GM23338 (cell line): ENCODE results near the gene NDST3. TPM values are rescaled to one million over a fixed set of nuclear protein-coding genes. Genes with fewer than 3 reads are reported as not detected.

Source experiments
- ATAC-seq: fragments of 200-7000 bp; cut with Tn5 transposase; 3 replicates; pipeline ENCODE4 v1.9.1; 2020
- DNase-seq: peaks from one replicate; pipeline ENCODE4 v3.0.0-alpha.2; 2015; ENCODE audit warnings: low spot score
- H2AFZ ChIP-seq: fragments of 200-600 bp; sonication (generic); 2 replicates; pipeline ENCODE4 v1.8.0; 2016; ENCODE audit warnings: antibody characterized with exemption, mild to moderate bottlenecking, moderate library complexity
- H3F3A ChIP-seq: fragments of 200-600 bp; sonication (generic); replicated peaks from 2 replicates; pipeline ENCODE4 v1.8.0; 2017; ENCODE audit warnings: antibody characterized with exemption, mixed run types, low read depth
- H3K27ac ChIP-seq: fragments of 200-600 bp; sonication (generic); 2 replicates; pipeline ENCODE4 v1.6.1; 2016; ENCODE audit warnings: low read depth
- H3K27me3 ChIP-seq: fragments of 200-600 bp; sonication (generic); 2 replicates; pipeline ENCODE4 v1.8.0; 2016; ENCODE audit warnings: mild to moderate bottlenecking, mixed run types, moderate library complexity; ENCODE audit not compliant: insufficient read depth
- H3K36me3 ChIP-seq: fragments of 200-600 bp; sonication (generic); 2 replicates; pipeline ENCODE4 v1.8.0; 2016; ENCODE audit warnings: mild to moderate bottlenecking; ENCODE audit not compliant: insufficient read depth
- H3K4me1 ChIP-seq: fragments of 200-600 bp; sonication (generic); 2 replicates; pipeline ENCODE4 v1.8.0; 2016; ENCODE audit warnings: mild to moderate bottlenecking, moderate library complexity; ENCODE audit not compliant: insufficient read depth
- H3K4me2 ChIP-seq: fragments of 200-600 bp; sonication (generic); 2 replicates; pipeline ENCODE4 v1.7.1; 2017; ENCODE audit warnings: mixed run types
- H3K4me3 ChIP-seq: fragments of 200-600 bp; sonication (generic); 2 replicates; pipeline ENCODE4 v1.6.1; 2016; ENCODE audit warnings: mixed run types
- H3K79me2 ChIP-seq: fragments of 200-600 bp; sonication (generic); replicated peaks from 2 replicates; pipeline ENCODE4 v1.8.0; 2017; ENCODE audit warnings: mild to moderate bottlenecking; ENCODE audit not compliant: insufficient read depth
- H3K9me2 ChIP-seq: fragments of 200-600 bp; sonication (generic); 2 replicates; pipeline ENCODE4 v1.8.0; 2017; ENCODE audit not compliant: insufficient read depth
- H4K20me1 ChIP-seq: fragments of 200-600 bp; sonication (generic); replicated peaks from 2 replicates; pipeline ENCODE4 v1.8.0; 2017; ENCODE audit warnings: mild to moderate bottlenecking; ENCODE audit not compliant: insufficient read depth
- H3K27ac Mint-ChIP-seq: 2 replicates; pipeline ENCODE4 v1.8.0; 2020; ENCODE audit warnings: inconsistent platforms, mild to moderate bottlenecking, moderate library complexity, mixed read lengths
- H3K27me3 Mint-ChIP-seq: 3 replicates; pipeline ENCODE4 v1.8.0; 2022; ENCODE audit warnings: low read depth, mild to moderate bottlenecking, moderate library complexity, mixed read lengths, inconsistent platforms; ENCODE audit not compliant: insufficient read depth, poor library complexity
- H3K36me3 Mint-ChIP-seq: 3 replicates; pipeline ENCODE4 v1.8.0; 2021; ENCODE audit warnings: low read depth, mild to moderate bottlenecking, inconsistent platforms, moderate library complexity, mixed read lengths
- H3K4me1 Mint-ChIP-seq: 3 replicates; pipeline ENCODE4 v1.8.0; 2020; ENCODE audit warnings: mild to moderate bottlenecking, inconsistent platforms, mixed read lengths
- H3K4me3 Mint-ChIP-seq: 3 replicates; pipeline ENCODE4 v1.8.0; 2021; ENCODE audit warnings: moderate library complexity, mild to moderate bottlenecking, inconsistent platforms, mixed read lengths
- H3K9me3 Mint-ChIP-seq: 3 replicates; pipeline ENCODE4 v1.8.0; 2020; ENCODE audit warnings: moderate library complexity, mild to moderate bottlenecking, inconsistent platforms, mixed read lengths
- EZH2 ChIP-seq: fragments of 200-600 bp; sonication (generic); IDR thresholded peaks from one replicate; pipeline ENCODE4 v1.8.0; 2017; ENCODE audit warnings: antibody characterized with exemption, mild to moderate bottlenecking, low read depth; ENCODE audit not compliant: unreplicated experiment
- EZH2phosphoT487 ChIP-seq: fragments of 200-600 bp; sonication (generic); IDR thresholded peaks from one replicate; pipeline ENCODE4 v1.8.1; 2018; ENCODE audit warnings: antibody characterized with exemption; ENCODE audit not compliant: unreplicated experiment
- NANOG ChIP-seq: IDR thresholded peaks from 2 replicates; pipeline ENCODE4 v1.6.1; 2016; ENCODE audit warnings: antibody characterized with exemption, borderline replicate concordance
- POLR2AphosphoS5 ChIP-seq: IDR thresholded peaks from 2 replicates; pipeline ENCODE4 v1.6.1; 2016; ENCODE audit warnings: antibody characterized with exemption, low read depth
- STAT1 ChIP-seq: IDR thresholded peaks from one replicate; pipeline ENCODE4 v1.6.1; 2016; ENCODE audit warnings: antibody characterized with exemption; ENCODE audit not compliant: unreplicated experiment
- ZNF114 ChIP-seq: fragments of 250-450 bp; sonication (Bioruptor Pico); IDR thresholded peaks from 2 replicates; pipeline ENCODE4 v1.5.0; 2020; ENCODE audit warnings: mild to moderate bottlenecking, moderate library complexity
- ZNF331 ChIP-seq: fragments of 250-450 bp; sonication (Bioruptor Pico); IDR thresholded peaks from 2 replicates; pipeline ENCODE4 v1.5.0; 2020; ENCODE audit warnings: low read depth, mild to moderate bottlenecking, moderate library complexity
- ZNF462 ChIP-seq: fragments of 250-450 bp; sonication (Bioruptor Pico); IDR thresholded peaks from 2 replicates; pipeline ENCODE4 v1.5.0; 2020; ENCODE audit warnings: mild to moderate bottlenecking, moderate library complexity
- polyA plus RNA-seq: library from polyadenylated mRNA; unstranded; fragments of >200 nt; fragmentation: Nextera tagmentation; extraction: Ambion mirVana; gene quantifications from 2 replicates; pipeline ENCODE4 v1.2.1, GENCODE V29; 2016
- total RNA-seq: library from RNA; depleted of rRNA; stranded (reverse); fragments of >200 nt; shearing (Covaris generic); gene quantifications from 2 replicates; pipeline ENCODE4 v1.2.3, GENCODE V29; 2014
- TF ChIP-seq, protein P1 (sequence below): IDR thresholded peaks from one replicate; pipeline ENCODE4 v1.6.1; 2018; ENCODE audit warnings: antibody characterized with exemption; ENCODE audit not compliant: unreplicated experiment

NDST3 gene
- total and polyA plus RNA-seq, 2 experiments from 2014 or later: 0.19 to 0.56 TPM

GRCh38 chr4:118081434-118081833, 47.1 kb downstream of the NDST3 start (continued):
- TF ChIP-seq, protein P1, sequence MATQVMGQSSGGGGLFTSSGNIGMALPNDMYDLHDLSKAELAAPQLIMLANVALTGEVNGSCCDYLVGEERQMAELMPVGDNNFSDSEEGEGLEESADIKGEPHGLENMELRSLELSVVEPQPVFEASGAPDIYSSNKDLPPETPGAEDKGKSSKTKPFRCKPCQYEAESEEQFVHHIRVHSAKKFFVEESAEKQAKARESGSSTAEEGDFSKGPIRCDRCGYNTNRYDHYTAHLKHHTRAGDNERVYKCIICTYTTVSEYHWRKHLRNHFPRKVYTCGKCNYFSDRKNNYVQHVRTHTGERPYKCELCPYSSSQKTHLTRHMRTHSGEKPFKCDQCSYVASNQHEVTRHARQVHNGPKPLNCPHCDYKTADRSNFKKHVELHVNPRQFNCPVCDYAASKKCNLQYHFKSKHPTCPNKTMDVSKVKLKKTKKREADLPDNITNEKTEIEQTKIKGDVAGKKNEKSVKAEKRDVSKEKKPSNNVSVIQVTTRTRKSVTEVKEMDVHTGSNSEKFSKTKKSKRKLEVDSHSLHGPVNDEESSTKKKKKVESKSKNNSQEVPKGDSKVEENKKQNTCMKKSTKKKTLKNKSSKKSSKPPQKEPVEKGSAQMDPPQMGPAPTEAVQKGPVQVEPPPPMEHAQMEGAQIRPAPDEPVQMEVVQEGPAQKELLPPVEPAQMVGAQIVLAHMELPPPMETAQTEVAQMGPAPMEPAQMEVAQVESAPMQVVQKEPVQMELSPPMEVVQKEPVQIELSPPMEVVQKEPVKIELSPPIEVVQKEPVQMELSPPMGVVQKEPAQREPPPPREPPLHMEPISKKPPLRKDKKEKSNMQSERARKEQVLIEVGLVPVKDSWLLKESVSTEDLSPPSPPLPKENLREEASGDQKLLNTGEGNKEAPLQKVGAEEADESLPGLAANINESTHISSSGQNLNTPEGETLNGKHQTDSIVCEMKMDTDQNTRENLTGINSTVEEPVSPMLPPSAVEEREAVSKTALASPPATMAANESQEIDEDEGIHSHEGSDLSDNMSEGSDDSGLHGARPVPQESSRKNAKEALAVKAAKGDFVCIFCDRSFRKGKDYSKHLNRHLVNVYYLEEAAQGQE: no peak
- no peak for TF ChIP-seq POLR2AphosphoS5
- TF ChIP-seq STAT1: no peak
- no peak for TF ChIP-seq EZH2
- no peak for TF ChIP-seq ZNF114 (CRISPR knock-in tag)
- TF ChIP-seq EZH2phosphoT487: no peak
- no peak for TF ChIP-seq NANOG

- no peaks in the 10 kb centered on the region for H3K36me3 ChIP-seq
- no peaks in the 10 kb centered on the region for H4K20me1 ChIP-seq
- Mint-ChIP-seq H3K4me1 (peaks cover 21% of the 10 kb centered on the region), H3K9me3 (no peaks in the 10 kb centered on the region), H3K27ac (no peak overlapping the region), H3K4me3 (no peak overlapping the region), H3K36me3 (no peaks in the 10 kb centered on the region), H3K27me3 (peaks cover 2% of the 10 kb centered on the region)
- no peak overlapping the region for H3K4me3 ChIP-seq
- TF ChIP-seq EZH2: no peak
- TF ChIP-seq NANOG: no peak
- TF ChIP-seq ZNF114 (CRISPR knock-in tag): no peak
- no peak for TF ChIP-seq ZNF331 (CRISPR knock-in tag)
- TF ChIP-seq, protein P1: no peak
- no peak for TF ChIP-seq EZH2phosphoT487
- TF ChIP-seq ZNF462 (CRISPR knock-in tag): no peak
- H3K27ac ChIP-seq: no peak overlapping the region
- H3K4me1 ChIP-seq: peaks cover 15% of the 10 kb centered on the region; the same call in 1 of the 2 replicates
- no peak for ATAC-seq
- H2AFZ ChIP-seq: no peak overlapping the region
- H3K79me2 ChIP-seq: no peaks in the 10 kb centered on the region
- H3K9me2 ChIP-seq: no peaks in the 10 kb centered on the region
- H3F3A ChIP-seq: no peaks in the 10 kb centered on the region
- H3K27me3 ChIP-seq: no peaks in the 10 kb centered on the region
- H3K4me2 ChIP-seq: no peak overlapping the region
- DNase-seq: no peak
Measured at GRCh38 chr4:118082182-118082581, 47.9 kb downstream of the NDST3 start.
